GM21717 (cell line): ENCODE results near the gene CMIP.

ENCODE experiments used
- ATAC-seq: cut with Tn5 transposase; IDR thresholded peaks from one replicate; pipeline ENCODE4 v1.9.1; 2021; ENCODE audit warnings: mild to moderate bottlenecking, moderate library complexity; ENCODE audit not compliant: unreplicated experiment

The CMIP gene

GRCh38 chr16:81473969-81474959, 29.7 kb downstream of the CMIP start:
- no peak for ATAC-seq

- no peak for ATAC-seq
Measured at GRCh38 chr16:81477697-81478693, 33.4 kb downstream of the CMIP start.

- peak; percentile 45 for ATAC-seq
Measured at GRCh38 chr16:81478876-81479511, 34.4 kb downstream of the CMIP start.

GRCh38 chr16:81480606-81481206, 36.1 kb downstream of the CMIP start:
- ATAC-seq, result peak; percentile 7

GRCh38 chr16:81481207-81481821, 36.7 kb downstream of the CMIP start:
- ATAC-seq, result peak; percentile 90

GRCh38 chr16:81482329-81483063, 37.9 kb downstream of the CMIP start:
- no peak for ATAC-seq

- no peak for ATAC-seq
Measured at GRCh38 chr16:81483064-81483969, 38.7 kb downstream of the CMIP start.

GRCh38 chr16:81483970-81484595, 39.5 kb downstream of the CMIP start:
- no peak for ATAC-seq

- no peak for ATAC-seq
Measured at GRCh38 chr16:81484908-81485624, 40.5 kb downstream of the CMIP start.

GRCh38 chr16:81485824-81486539, 41.4 kb downstream of the CMIP start:
- ATAC-seq, result no peak

GRCh38 chr16:81486540-81487061, 42.0 kb downstream of the CMIP start:
- ATAC-seq, result no peak

GRCh38 chr16:81487301-81487720, 42.7 kb downstream of the CMIP start:
- no peak for ATAC-seq

GRCh38 chr16:81488687-81489411, 44.2 kb downstream of the CMIP start:
- ATAC-seq, result no peak

GRCh38 chr16:81489547-81490267, 45.1 kb downstream of the CMIP start:
- ATAC-seq, result no peak
